Measurements from ENCODE around the gene EZR. TPM values are rescaled to one million over a fixed set of nuclear protein-coding genes. Genes with fewer than 3 reads are reported as not detected.

EZR gene
- total RNA-seq, 1 donor from 2014 or later, result 110 TPM

DNA sequence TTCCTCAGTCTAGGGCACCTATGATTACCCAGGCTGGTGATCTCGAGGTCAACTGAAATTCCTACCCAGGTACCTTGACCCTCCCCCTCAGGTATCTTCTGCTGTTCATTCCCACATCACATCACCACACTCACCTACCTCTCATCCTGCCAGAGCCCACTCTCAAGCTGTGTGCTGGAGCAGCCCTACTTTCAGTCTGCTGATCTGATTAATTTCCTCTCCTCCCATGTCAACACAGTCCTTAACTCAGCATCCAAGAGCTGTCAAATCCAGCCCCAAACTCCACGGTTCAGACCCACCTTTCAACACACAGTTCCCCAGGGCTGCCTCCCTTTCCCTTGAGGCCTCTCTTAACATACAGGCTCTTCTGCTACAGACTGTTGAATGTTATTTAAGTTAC is 42.4 kb downstream of the EZR start:
- DNase-seq (ENCODE audit: low read depth, low spot score), result no peak

DNA sequence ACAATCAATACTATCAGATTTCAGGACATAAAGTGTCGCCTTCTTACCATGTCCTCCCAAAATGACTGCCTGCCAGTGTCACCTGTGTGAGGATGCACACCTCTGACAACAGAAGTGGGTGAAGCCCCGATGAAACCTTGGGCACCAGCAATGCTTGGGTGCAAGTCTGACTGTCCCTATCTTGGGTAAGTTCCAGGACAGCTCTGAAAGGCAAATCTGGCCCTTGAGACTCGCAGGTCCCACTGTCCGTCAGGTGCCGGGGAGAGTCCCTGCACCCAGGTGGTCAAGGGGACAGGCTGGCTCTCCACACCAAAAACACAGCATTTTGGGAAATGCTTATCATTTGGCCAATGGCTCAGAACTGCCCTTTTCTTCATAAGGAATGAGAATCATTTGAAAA is 43.3 kb downstream of the EZR start:
- no peak for DNase-seq (ENCODE audit: low read depth, low spot score)

DNA sequence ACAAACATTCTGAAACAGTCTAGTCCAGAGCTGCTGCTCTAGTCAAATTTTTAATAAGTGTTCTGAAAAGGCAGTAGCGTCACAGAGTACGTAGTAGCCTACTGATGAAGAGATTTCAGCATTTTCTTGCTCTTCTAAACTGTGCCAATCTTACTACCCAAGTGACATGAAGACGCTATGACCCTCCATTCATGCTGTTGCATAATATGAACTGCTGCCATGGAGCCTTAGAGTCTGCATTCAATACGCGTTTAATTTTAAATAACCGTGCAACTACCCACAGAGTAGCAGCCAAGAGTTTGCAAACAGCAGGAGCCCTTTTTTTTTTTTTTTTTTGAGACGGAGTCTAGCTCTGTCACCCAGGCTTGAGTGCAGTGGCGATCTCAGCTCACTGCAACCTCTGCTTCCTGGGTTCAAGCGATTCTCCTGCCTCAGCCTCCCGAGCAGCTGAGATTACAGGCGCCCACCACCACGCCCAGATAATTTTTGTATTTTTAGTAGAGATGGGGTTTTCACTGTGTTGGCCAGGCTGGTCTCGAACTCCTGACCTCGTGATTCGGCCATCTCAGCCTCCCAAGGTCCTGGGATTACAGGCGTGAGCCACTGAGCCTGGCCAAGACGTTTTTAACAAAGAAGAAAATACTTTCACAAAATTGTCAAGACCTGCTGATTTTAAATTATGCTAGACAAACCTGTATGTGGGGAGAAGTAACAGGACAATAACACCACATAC is 44.3 kb downstream of the EZR start:
- no peak for DNase-seq (ENCODE audit: low read depth, low spot score)

DNA sequence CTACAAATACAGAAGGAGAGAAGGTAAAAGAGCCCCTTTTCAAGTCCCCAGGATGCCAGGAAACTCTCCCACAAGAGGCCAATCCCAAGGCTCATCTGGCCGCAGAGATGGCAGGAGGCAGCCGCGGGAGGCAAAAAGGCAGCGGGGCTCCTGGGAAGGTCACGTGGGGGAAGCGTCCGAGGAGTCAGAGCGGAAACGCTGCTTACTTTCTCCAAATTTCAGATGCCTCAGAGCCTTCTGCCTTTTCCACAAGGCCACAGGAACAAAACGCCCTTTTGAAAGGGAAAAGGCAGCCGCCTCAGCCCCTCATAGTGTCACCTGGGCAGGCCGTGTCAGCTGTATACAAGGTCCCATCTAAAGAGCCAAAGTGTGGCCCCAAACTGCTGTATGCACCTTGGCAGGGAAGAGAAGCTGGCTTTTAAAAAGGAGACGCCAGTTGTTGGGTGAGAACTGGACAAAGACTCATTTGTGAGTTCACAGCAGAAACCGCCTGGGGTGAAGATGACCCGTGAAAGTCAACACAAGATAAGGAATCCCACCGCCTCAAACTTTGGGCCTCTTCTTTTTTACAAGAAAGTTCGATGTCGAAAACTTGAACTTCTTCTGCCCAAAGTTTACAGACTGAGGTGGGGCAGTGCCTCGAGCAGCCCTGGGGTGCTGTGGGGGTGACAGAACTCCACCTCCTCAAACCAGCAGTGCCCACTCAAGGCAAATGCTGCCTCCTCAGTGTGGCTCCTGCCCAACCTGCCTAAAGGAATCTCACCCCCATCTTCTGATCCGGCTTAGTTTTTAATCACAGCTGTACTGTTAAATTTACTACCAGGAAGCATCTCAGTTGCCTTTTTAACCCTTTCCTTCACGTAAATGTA is 45.4 kb downstream of the EZR start:
- no peak for DNase-seq (ENCODE audit: low read depth, low spot score)

DNA sequence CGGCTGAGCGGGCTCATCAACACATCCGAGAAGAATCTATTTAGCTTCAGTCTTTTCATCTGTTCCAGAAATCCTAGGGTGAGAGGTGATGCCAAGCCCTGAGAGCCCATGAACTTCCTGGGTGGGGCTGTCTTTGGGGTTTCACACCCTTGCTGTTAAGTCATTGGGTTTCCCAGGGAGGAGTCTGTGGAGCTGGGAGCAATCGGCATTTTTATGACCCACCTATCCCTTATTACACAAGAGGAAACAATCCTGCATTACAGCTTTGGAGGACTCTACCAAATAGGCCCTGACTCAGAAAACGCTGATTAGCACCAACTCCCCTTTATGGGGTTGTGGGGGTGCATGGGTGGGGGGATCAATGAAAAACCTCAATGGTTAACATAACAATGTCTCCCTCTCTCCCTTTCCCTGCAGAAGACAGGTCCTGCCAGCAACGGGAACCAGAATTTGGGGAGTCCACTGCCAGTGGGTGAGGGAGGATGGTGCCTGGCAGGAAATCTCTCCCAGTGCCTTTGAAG is 46.3 kb downstream of the EZR start:
- no peak for DNase-seq (ENCODE audit: low read depth, low spot score)

DNA sequence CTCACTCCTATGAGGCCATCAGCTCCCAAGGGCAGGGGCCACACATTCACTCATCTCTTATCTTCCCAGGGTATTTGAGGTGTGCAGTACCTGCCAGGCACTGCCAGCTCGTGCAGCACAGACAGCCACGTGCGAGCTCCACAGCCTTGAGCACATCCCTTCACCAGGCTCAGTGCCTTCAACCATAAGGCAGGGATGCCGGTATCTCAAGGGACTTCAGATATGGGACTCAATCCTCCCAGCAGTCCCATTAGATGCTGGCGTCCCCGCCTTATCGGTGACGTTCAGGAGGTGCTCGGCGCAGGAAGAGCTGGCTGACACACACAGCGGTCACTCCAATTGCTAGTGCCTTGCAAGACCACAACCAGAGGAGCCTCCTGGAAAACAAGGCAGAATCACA is 47.0 kb downstream of the EZR start:
- no peak for DNase-seq (ENCODE audit: low read depth, low spot score)

DNA sequence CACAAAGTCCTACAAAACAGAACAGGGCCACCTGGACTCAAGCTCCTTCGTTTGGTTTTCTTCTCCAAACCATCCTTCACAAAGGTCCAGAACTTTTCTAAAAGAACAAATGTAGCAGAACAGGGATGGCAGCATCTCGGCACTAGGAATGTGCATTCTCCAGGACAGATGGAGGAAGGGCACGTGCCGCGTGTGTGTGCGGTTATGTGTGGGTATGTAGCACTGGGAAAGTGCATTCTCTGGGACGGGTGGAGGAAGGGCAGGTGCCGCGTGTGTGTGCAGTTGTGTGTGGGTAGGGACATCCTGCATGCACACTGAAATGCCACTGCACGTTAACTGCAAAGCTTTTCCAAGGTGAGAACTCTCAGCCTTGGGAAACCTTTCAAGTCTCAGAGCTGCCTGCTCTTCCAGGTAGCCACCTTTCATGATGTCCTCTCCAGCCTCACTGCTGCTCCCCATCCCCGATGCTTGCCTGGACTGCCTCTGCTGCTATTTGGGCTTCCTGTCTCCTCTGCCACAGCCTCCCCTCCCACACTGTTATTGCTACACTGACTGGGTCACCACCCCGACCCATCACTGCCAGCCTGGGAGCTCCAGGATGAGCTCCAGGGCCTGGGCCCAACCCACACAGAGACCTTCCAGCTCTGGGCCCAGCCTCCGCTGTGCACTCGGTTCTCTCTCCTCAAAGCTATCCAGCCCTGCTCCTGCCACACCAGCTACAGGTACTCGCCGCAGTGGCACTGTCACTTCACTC is 47.6 kb downstream of the EZR start:
- no peak for DNase-seq (ENCODE audit: low read depth, low spot score)

DNA sequence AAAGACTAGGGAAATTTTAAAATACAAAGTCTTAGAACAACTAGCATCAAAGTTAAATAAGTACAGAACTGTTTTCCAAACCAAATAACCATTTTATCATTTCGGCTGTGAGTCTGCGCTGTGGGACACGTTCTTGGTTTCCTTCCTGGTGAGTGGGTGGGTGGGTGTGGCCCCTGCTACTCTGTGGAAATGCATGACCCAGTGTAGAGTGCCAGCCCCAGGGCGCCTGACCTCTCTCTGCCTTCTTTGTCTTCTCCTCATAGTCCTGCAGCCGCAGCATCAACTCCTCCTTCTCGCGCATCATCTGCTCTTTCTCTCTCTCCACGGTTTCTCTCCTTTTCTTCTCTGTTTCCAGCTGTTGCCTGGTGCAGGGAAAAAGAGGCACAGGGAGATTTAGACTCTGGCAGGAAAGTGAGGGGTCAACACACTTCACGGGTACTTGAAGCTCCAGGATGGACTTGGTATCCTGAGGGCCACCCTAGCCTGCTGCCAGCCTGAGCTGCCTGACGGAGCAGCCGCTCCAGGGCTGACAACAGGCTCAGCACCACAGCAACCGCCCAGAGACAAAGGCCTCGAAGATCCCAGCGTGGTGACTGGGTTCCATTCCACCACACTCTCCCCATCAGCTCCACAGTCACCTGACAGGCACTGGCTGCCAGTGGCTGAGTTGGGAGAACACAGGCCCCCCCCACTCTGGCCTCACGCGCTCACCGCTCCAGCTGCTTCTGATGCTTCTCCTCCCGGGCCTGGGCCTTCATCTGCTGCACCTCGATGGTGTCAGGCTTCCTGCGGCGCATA is 48.4 kb downstream of the EZR start:
- no peak for DNase-seq (ENCODE audit: low read depth, low spot score)

DNA sequence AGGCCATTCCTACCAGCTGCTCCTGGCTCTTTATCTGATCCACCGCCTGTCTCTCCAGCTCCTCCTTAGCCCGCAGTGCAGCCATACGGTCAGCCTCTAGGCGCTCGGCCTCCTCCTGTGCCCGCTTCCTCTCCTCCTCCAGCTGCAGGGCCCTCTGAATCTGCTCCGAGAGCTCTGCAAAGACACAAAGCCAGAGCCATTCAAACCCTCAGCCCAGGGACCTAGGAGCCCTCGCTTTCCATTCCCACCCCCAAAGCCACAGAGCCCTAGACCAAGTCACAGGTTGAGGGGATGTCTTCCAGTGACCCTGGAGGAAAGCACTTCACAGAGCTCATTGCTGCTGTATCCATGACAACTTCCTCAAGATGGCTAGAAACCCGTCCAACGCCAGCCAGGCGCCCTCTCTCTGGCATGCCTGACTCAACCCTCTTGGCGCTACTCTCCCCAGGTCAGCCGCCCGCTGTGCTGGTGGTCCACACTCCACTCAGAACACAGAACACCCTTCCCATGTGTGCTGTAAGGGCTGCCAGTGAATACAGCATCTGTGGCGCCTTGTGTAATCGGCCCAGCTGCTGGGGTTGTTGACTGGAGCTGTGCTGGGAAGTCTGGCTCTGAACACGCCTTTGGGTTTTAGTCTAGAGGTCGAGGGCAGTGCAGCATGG is 49.3 kb downstream of the EZR start:
- DNase-seq (ENCODE audit: low read depth, low spot score), result no peak

DNA sequence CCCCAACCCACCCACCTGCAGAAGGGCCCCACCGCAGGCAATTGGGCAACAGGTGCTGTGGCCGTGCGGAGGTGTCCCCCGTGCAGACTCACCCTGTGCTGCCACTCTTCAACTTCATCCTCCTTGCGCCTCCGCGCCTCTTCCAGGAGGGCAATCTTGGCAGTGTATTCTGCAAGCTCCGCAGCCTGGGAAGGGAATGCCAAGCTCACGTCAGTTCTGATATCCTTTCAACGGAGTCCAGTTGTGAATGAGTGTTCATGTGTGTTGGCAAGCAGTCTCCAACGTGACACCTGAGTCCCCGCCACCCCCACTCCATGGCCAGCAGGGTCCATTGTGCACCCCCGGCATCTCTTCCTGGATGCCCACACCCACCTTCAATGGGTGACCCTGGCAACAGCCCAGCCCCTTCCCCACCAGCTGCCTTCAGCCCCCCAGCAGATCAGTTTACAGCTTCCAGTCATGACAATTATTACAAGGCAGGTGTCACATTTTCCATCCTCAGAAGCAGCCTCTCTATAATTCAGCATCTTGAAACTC is 49.9 kb downstream of the EZR start:
- no peak for DNase-seq (ENCODE audit: low read depth, low spot score)

DNA sequence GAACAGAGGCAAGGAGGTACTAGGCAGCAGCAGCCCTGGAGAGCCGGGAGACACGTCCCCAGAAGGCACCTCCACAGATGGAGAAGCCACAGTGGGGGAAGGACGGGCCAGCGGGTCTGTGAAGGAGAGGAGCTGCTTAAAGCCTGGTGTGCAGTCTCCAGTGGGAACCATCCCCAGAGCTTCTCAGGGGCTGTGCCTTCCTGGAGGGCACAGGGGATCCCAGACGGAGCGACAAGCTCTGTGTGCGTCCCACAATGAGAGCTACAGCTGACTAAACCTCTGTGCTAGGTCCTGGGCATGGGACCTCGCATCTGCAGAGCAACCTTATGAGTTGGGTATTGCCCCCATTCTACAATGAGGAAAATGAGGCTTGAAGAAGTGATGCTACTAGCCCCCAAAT is 50.7 kb downstream of the EZR start:
- no peak for DNase-seq (ENCODE audit: low read depth, low spot score)

DNA sequence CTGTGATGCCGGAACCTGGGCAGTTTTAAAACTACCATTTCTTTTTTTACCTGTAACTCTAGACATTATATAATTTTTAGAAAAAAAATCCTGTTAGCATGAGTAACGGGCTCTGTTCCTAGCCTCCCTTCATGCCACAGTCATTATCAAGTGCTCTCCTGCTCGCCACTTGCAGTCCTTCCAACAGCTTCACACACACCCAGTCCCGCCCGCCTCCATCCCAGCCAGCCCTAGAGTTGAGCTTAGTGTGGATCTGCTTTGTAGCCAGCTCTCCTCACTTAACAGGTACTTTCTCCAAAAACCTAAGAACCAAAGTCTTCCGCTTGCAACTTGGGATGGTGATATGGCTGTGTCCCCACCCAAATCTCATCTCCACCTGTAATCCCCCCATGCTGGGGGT is 51.5 kb downstream of the EZR start:
- DNase-seq (ENCODE audit: low read depth, low spot score), result no peak

DNA sequence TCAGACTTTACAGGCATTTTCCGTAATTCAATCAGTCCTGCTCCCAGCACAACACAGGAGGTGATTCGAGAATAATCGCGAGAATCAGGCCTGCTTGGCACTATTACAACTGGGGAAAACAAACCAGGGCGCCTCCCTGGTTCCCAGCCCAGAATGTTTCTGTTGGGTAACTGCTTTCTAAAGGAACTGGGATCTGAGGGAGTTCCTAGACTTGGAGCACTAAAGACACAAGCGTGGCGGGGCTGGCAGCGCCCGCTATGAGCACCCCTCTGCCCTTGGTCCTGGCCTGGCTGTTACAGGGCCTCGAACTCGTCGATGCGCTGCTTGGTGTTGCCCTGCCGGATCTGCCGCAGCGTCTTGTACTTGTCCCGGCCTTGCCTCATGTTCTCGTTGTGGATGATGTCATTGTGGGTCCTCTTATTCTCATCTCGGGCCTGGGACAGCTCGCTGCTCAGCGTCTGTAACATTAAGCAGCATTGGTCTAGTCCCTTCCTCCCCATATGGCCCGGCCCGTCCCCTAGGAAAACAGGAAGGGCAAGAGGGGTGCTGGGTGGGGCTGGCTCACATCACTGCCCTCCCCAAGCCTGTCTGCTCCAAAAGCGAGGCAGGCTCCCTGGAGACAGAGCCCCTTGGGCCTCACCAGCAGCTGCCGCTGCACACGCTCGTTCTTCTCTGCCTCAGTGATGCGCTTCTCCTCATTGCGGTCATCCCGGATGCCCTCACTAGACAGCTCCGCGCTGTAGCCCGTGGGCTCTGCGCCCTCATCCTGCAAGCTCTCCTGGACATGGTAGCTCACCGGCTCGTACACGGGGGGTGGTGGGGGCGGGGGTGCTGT is 52.3 kb downstream of the EZR start:
- DNase-seq (ENCODE audit: low read depth, low spot score), result no peak

DNA sequence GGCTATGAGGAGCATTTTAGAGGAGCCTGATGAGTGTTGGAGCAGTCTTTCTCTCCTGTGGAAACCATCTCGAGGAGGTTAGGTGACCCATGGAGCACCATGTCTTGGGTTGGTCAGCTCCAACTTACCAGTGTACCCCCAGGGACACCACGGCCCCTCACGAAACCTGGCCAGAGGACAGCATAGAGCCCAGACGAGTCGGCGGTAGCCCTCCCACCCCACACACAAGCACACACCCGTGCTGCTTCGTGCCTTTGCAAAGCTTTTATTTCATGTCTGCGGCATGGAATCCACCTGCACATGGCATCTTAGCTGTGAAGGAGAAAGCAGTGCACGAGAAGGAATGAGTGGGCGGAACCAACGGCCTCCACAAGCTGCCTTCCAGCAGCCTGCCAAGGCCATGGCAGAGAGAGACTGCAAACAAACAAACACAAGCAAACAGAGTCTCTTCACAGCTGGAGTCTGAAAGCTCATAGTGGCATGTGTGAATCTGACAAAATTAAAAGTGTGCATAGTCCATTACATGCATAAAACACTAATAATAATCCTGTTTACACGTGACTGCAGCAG is 53.6 kb downstream of the EZR start:
- DNase-seq (ENCODE audit: low read depth, low spot score), result no peak

DNA sequence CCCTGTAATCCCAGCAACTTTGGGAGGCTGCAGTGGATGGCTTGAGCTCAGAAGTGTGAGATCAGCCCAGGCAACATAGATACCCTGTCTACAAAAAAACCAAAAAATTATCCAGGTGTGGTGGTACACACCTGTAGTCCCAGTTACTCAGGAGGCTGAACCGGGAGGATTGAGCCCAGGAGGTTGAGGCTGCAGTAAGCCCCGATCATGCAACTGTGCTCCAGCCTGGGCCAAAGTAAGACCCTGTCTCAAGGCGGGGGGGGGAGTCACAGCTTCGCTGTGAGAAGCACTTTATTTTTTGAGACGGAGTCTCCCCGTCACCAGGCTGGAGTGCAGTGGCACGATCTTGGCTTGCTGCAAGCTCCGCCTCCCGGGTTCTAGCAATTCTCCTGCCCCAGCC is 54.2 kb downstream of the EZR start:
- DNase-seq (ENCODE audit: low read depth, low spot score), result no peak

DNA sequence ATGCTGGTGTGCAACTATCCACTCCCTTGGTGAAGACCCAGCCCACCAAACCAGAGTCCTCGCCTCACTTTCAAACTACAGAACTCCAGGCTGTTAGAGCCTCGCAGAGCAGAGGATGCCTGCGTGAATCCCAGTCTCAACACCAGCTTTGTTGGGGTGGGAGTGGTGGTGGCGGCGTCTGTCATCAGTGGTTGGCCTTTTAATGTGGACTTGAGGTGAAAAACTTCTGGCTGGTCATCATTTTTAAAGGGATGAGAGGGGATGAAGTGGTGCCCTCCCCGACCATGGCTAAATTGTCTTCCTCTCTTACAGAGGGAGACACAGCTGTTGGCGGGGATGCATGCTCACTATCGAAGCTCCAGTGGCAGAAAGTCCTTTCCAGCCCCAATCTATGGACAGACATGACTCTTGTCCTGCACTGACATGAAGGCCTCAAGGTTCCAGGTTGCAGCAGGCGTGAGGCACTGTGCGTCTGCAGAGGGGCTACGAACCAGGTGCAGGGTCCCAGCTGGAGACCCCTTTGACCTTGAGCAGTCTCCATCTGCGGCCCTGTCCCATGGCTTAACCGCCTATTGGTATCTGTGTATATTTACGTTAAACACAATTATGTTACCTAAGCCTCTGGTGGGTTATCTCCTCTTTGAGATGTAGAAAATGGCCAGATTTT is 54.9 kb downstream of the EZR start:
- no peak for DNase-seq (ENCODE audit: low read depth, low spot score)

DNA sequence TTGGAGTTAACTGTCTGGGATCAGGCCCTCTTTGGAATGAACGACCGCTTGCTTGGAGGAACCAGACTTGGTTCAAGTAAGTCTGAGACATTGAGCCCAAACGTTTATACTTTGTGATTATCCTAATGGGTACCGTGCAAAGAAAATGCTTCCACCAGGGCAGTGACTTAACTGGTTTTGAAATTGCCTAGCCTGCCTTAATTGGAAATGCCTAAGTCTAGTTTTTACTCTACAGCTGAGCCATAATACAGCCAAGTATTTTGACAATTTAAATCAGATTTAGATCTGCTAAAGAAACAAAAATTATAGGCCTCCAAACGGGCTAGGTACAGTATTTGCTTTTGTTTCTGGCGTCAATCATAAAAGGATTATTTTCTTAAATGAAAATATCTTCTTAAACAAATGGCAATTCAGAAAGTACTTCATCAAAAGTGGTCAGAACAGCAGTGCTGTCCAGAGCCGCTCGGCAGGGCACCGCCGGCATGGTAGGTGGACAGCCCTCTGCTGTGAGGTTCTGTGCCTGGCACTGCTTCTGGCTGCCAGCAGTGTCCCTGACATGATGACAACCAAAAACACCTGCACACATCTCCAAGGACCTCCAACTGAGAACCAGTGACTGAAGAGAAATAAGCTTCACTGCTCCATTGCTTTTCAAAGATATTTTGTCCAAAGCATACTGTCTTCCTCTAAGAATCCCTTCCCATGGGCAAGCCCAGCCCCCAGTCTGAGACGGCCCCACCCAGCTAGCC is 55.6 kb downstream of the EZR start:
- no peak for DNase-seq (ENCODE audit: low read depth, low spot score)
